C1 segment of cervical spinal cord (tissue), 14 donors: ENCODE results near the gene NME3.

Source experiments
- DNase-seq, 14 donors: peaks; one replicate each; lab custom pipeline; 2025; lab: John Stamatoyannopoulos, UW

The NME3 gene

GRCh38 chr16:1751946-1752345, 19.4 kb downstream of the NME3 start:
- no peak for DNase-seq

- peak in 1 of 14 donors; percentile 83 for DNase-seq
These were observed 21.9 kb downstream of the NME3 start for GRCh38 chr16:1749152-1750117.

GRCh38 chr16:1747934-1748333, 23.4 kb downstream of the NME3 start:
- DNase-seq: no peak

GRCh38 chr16:1746693-1747195, 24.6 kb downstream of the NME3 start:
- DNase-seq: peak in 1 of 14 donors; percentile 20

GRCh38 chr16:1745900-1746692, 25.2 kb downstream of the NME3 start:
- no peak for DNase-seq

GRCh38 chr16:1745181-1745899, 26.0 kb downstream of the NME3 start:
- peak in 1 of 14 donors; percentile 29 for DNase-seq

- no peak for DNase-seq
These were observed 27.0 kb downstream of the NME3 start for GRCh38 chr16:1744338-1744840.

- DNase-seq: peak in 1 of 14 donors; percentile 20
These were observed 27.7 kb downstream of the NME3 start for GRCh38 chr16:1743376-1744337.

- DNase-seq: peak in 2 of 14 donors; percentile 19 to 57
These were observed 29.7 kb downstream of the NME3 start for GRCh38 chr16:1741553-1742165.

GRCh38 chr16:1740781-1741490, 30.4 kb downstream of the NME3 start:
- no peak for DNase-seq

GRCh38 chr16:1740234-1740633, 31.1 kb downstream of the NME3 start:
- peak in 1 of 14 donors; percentile 17 for DNase-seq

GRCh38 chr16:1734816-1735215, 36.5 kb downstream of the NME3 start:
- DNase-seq: no peak

GRCh38 chr16:1734123-1734522, 37.2 kb downstream of the NME3 start:
- no peak for DNase-seq

- peak in 2 of 14 donors; percentile 44 to 94 for DNase-seq
These were observed 38.8 kb downstream of the NME3 start for GRCh38 chr16:1732551-1732987.

- DNase-seq: no peak
These were observed 39.3 kb downstream of the NME3 start for GRCh38 chr16:1732071-1732470.

GRCh38 chr16:1731603-1732002, 39.7 kb downstream of the NME3 start:
- DNase-seq: no peak

- no peak for DNase-seq
These were observed 40.3 kb downstream of the NME3 start for GRCh38 chr16:1731073-1731472.

- no peak for DNase-seq
These were observed 41.9 kb downstream of the NME3 start for GRCh38 chr16:1729445-1729844.

- no peak for DNase-seq
These were observed 42.3 kb downstream of the NME3 start for GRCh38 chr16:1729026-1729425.
